Measurements from ENCODE around the gene MTHFD1L. TPM values are rescaled to one million over a fixed set of nuclear protein-coding genes. Genes with fewer than 3 reads are reported as not detected.

MTHFD1L gene
- polyA plus RNA-seq, 2 of the 4 experiments (the other 2 are of a cell fraction) = 27.2 to 63.2 TPM

GRCh38 chr6:150865043-150865405 lies 478 bp upstream of the MTHFD1L start:
- CTCF ChIA-PET = interaction anchor here (0.5 to 4.1 kb wide), 16 partner anchors 9 to 1007 kb away, joined by 3 to 30 read pairs (median 4); no protein-coding TSS in a partner anchor
- no peak for FAIRE-seq
- ATAC-seq = no peak
- Histone ChIP-seq H3K4me1 (peaks cover 9% of the 10 kb centered on the region; the same call in 2 of the 3 replicates), H3K27ac (peak overlapping the region; percentile 99), H3K4me2 (peak overlapping the region; percentile 86), H3K9me3 (no peaks in the 10 kb centered on the region), H3K4me3 (peak overlapping the region; percentile 87)
- 6% methylated on average over 5 of the region's 5 CpGs for WGBS (ENCODE audit: missing lambda C conversion rate)
- TF ChIP-seq HOXA7 (CRISPR knock-in tag; IDR thresholded peaks at IDR 0.05) (peak; percentile 37; the same call in 1 of the 2 replicates), FOSL2 (IDR thresholded peaks at IDR 0.05) (no peak), FOSL2 (CRISPR knock-in tag; IDR thresholded peaks at IDR 0.05) (no peak)
- TF ChIP-seq, protein P1, sequence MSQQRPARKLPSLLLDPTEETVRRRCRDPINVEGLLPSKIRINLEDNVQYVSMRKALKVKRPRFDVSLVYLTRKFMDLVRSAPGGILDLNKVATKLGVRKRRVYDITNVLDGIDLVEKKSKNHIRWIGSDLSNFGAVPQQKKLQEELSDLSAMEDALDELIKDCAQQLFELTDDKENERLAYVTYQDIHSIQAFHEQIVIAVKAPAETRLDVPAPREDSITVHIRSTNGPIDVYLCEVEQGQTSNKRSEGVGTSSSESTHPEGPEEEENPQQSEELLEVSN (IDR thresholded peaks at IDR 0.05; ENCODE audit: borderline replicate concordance, low read depth) = no peak
- no peak for DNase-seq (ENCODE audit: low read depth in 1 of 2, low spot score in 1 of 2)
- POLR2A ChIA-PET = no interaction called here

DNA sequence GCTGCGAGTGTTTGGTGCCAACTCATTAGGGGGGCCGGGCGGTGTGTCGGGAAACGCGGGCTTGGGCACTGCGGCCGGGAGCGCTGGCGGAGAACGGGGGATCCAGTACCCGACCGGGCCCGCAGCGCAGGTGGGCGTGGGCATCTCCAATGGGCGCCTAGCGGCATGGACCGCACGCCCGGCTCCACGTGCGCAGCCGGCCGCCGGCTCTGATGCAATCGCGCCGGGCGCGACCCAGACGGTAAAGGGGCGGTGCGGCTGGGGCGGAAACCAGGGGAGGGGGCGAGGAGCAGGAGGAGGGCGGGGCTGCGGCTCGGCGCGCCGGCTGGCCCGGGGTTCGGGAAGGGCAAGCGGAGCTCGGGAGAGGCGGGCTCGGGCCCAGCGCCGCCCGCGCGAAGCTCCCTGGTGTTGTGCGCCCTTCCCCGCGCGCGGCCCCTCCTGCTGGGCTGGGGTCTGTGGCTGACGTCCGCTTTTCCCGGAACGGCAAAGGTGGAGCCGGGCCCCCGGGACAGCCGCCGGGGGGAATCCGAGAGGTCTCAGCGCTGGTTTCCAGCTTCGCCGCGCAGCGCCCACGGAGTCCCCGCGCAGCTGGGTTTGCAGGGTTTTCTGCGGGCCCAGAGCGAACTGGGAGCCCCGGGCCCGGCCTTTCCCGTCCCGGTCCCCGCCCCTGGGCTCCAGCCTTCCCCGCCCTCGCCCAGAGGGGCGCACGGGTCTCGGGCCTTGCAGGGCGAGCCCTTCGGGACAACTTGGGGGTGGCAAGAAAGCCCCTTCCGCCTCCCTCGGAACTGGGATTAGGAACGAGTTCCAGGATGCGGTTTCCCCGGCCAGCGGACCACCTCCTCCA lies 867 bp downstream of the MTHFD1L start:
- POLR2A ChIA-PET = interaction anchor here (0.7 to 1.4 kb wide), 3 partner anchors 8 to 49 kb away, joined by 3 to 5 read pairs (median 4); no protein-coding TSS in a partner anchor
- TF ChIP-seq ZFP36 (IDR thresholded peaks at IDR 0.05; ENCODE audit: borderline replicate concordance, partially characterized antibody) (no peak), USF2 (IDR thresholded peaks at IDR 0.05) (0 out of 2 replicates have a peak, but pooled peaks have one; percentile 22), POLR2A (IDR thresholded peaks at IDR 0.05; ENCODE audit: low read length) (peak; percentile 23; the same call in 1 of the 2 replicates), JUN (IDR thresholded peaks at IDR 0.05) (peak in 1 of 2 experiments; percentile 56; a peak in 3 of 5 replicates), EHF (CRISPR knock-in tag; IDR thresholded peaks at IDR 0.05) (no peak), BHLHE40 (IDR thresholded peaks at IDR 0.05; ENCODE audit: low read depth, low read length) (peak; percentile 57), MYC (IDR thresholded peaks at IDR 0.05; ENCODE audit: borderline replicate concordance, low read length) (peak; percentile 98), NR3C1 (IDR thresholded peaks at IDR 0.05) (no peak), RCOR1 (IDR thresholded peaks at IDR 0.05; ENCODE audit: low read depth, low read length) (no peak), BCL3 (IDR thresholded peaks at IDR 0.05) (0 out of 3 replicates have a peak, but pooled peaks have one; percentile 27), RARB (CRISPR knock-in tag; IDR thresholded peaks at IDR 0.05) (no peak), MAX (IDR thresholded peaks at IDR 0.05) (peak; percentile 99), NPAS2 (CRISPR knock-in tag; IDR thresholded peaks at IDR 0.05; ENCODE audit: borderline replicate concordance) (peak; percentile 95), ZSCAN20 (CRISPR knock-in tag; IDR thresholded peaks at IDR 0.05) (no peak), CBX8 (IDR thresholded peaks at IDR 0.05) (no peak), RAD21 (conservative IDR thresholded peaks at IDR 0.05 in 1 of 2, IDR thresholded peaks at IDR 0.05 in 1 of 2) (no peak), MAZ (IDR thresholded peaks at IDR 0.05; ENCODE audit: borderline replicate concordance, low read depth, low read length) (0 out of 2 replicates have a peak, but pooled peaks have one; percentile 37), ZNF302 (CRISPR knock-in tag; IDR thresholded peaks at IDR 0.05) (no peak), HES2 (IDR thresholded peaks at IDR 0.05) (no peak), CEBPB (IDR thresholded peaks at IDR 0.05) (peak; percentile 80 to 95), SMC3 (IDR thresholded peaks at IDR 0.05) (0 out of 3 replicates have a peak, but pooled peaks have one; percentile 5), GATA3 (IDR thresholded peaks at IDR 0.05; ENCODE audit: borderline replicate concordance) (peak; percentile 50; the same call in 1 of the 2 replicates)
- TF ChIP-seq, protein P2, sequence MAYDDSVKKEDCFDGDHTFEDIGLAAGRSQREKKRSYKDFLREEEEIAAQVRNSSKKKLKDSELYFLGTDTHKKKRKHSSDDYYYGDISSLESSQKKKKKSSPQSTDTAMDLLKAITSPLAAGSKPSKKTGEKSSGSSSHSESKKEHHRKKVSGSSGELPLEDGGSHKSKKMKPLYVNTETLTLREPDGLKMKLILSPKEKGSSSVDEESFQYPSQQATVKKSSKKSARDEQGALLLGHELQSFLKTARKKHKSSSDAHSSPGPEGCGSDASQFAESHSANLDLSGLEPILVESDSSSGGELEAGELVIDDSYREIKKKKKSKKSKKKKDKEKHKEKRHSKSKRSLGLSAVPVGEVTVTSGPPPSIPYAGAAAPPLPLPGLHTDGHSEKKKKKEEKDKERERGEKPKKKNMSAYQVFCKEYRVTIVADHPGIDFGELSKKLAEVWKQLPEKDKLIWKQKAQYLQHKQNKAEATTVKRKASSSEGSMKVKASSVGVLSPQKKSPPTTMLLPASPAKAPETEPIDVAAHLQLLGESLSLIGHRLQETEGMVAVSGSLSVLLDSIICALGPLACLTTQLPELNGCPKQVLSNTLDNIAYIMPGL (CRISPR knock-in tag; IDR thresholded peaks at IDR 0.05; ENCODE audit: borderline replicate concordance) = no peak
- TF ChIP-seq, protein P3, sequence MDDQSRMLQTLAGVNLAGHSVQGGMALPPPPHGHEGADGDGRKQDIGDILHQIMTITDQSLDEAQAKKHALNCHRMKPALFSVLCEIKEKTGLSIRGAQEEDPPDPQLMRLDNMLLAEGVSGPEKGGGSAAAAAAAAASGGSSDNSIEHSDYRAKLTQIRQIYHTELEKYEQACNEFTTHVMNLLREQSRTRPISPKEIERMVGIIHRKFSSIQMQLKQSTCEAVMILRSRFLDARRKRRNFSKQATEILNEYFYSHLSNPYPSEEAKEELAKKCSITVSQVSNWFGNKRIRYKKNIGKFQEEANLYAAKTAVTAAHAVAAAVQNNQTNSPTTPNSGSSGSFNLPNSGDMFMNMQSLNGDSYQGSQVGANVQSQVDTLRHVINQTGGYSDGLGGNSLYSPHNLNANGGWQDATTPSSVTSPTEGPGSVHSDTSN (IDR thresholded peaks at IDR 0.05) = 0 out of 2 replicates have a peak, but pooled peaks have one; percentile 12
- H3K4me3 ChIP-seq = peak overlapping the region; percentile 87
- FAIRE-seq = no peak
- peak overlapping the region; percentile 86 for H3K4me2 ChIP-seq
- ATAC-seq = peak; percentile 85 to 89
- 2% methylated on average over 16 of the region's 95 CpGs for WGBS (ENCODE audit: missing lambda C conversion rate)
- CTCF ChIA-PET = interaction anchor here (1.1 to 4.1 kb wide), 10 partner anchors 7 to 447 kb away, joined by 3 to 30 read pairs (median 6); no protein-coding TSS in a partner anchor
- peaks cover 9% of the 10 kb centered on the region; the same call in 2 of the 3 replicates for H3K4me1 ChIP-seq
- H3K9me3 ChIP-seq = no peaks in the 10 kb centered on the region
- peak overlapping the region; percentile 99 for H3K27ac ChIP-seq
- peak; percentile 64 to 84 for DNase-seq (ENCODE audit: low read depth in 1 of 2, low spot score in 1 of 2)
